Smooth muscle cell (in vitro differentiated cells): ENCODE data around the gene VWA5B2. TPM values are rescaled to one million over a fixed set of nuclear protein-coding genes. Genes with fewer than 3 reads are reported as not detected.

Experiments
- DNase-seq: peaks from one replicate; lab custom pipeline; 2025; ENCODE audit not compliant: unreplicated experiment; lab: John Stamatoyannopoulos, UW
- H2AFZ ChIP-seq: fragments of 200-600 bp; sonication (generic); 2 replicates; pipeline ENCODE4 v1.6.0; 2016; ENCODE audit warnings: antibody characterized with exemption, low read depth, mild to moderate bottlenecking
- H3F3A ChIP-seq: fragments of 200-600 bp; sonication (generic); 2 replicates; pipeline ENCODE4 v1.6.0; 2017; ENCODE audit warnings: antibody characterized with exemption, low read depth
- H3K27ac ChIP-seq: fragments of 200-600 bp; sonication (generic); 2 replicates; pipeline ENCODE4 v1.5.1; 2016; ENCODE audit warnings: low read depth, mild to moderate bottlenecking
- H3K27me3 ChIP-seq: fragments of 200-600 bp; sonication (generic); 2 replicates; pipeline ENCODE4 v1.6.1; 2016; ENCODE audit warnings: low read depth, mild to moderate bottlenecking
- H3K36me3 ChIP-seq: fragments of 200-600 bp; sonication (generic); 2 replicates; pipeline ENCODE4 v1.5.1; 2016; ENCODE audit warnings: low read depth
- H3K4me1 ChIP-seq: fragments of 200-600 bp; sonication (generic); 2 replicates; pipeline ENCODE4 v1.5.1; 2016; ENCODE audit warnings: low read depth
- H3K4me2 ChIP-seq: fragments of 200-600 bp; sonication (generic); 2 replicates; pipeline ENCODE4 v1.6.0; 2016; ENCODE audit warnings: mild to moderate bottlenecking
- H3K4me3 ChIP-seq: fragments of 200-600 bp; sonication (generic); 2 replicates; pipeline ENCODE4 v1.5.1; 2016; ENCODE audit warnings: mild to moderate bottlenecking
- H3K79me2 ChIP-seq: fragments of 200-600 bp; sonication (generic); 2 replicates; pipeline ENCODE4 v1.6.0; 2016; ENCODE audit warnings: low read depth, mild to moderate bottlenecking
- H3K9ac ChIP-seq: fragments of 200-600 bp; sonication (generic); 2 replicates; pipeline ENCODE4 v1.6.0; 2016; ENCODE audit warnings: low read depth
- H3K9me3 ChIP-seq: fragments of 200-600 bp; sonication (generic); replicated peaks from 2 replicates; pipeline ENCODE4 v1.5.1; 2016; ENCODE audit warnings: low read depth
- H4K20me1 ChIP-seq: fragments of 200-600 bp; sonication (generic); 2 replicates; pipeline ENCODE4 v1.6.0; 2016; ENCODE audit warnings: low read depth
- CTCF ChIP-seq: fragments of 200-600 bp; sonication (generic); IDR thresholded peaks from 2 replicates; pipeline ENCODE4 v1.5.1; 2017; ENCODE audit warnings: borderline replicate concordance, mild to moderate bottlenecking, antibody characterized with exemption; ENCODE audit not compliant: insufficient read depth, poor library complexity, severe bottlenecking
- WGBS: methylation state at CpG from one replicate; pipeline ENCODE4 v1.1.7; 2016; ENCODE audit warnings: low lambda C conversion rate; 5-methylcytosine and 5-hydroxymethylcytosine counted together
- polyA plus RNA-seq: library from polyadenylated mRNA; unstranded; fragments of >200 nt; fragmentation: Nextera tagmentation; extraction: Ambion mirVana; gene quantifications from 2 replicates; pipeline ENCODE4 v1.2.1, GENCODE V29; 2016
- total RNA-seq: library from RNA; depleted of rRNA; stranded (reverse); fragments of >200 nt; gene quantifications from 2 replicates; pipeline ENCODE4 v1.2.3, GENCODE V29; 2014

VWA5B2 gene
- total and polyA plus RNA-seq, 2 experiments from 2014 or later = not detected

GRCh38 chr3:184231671-184232070 is 2.3 kb downstream of the VWA5B2 start:
- Histone ChIP-seq H3K9ac (no peak overlapping the region), H3F3A (no peaks in the 10 kb centered on the region), H3K79me2 (no peaks in the 10 kb centered on the region), H3K4me2 (no peak overlapping the region), H3K9me3 (no peaks in the 10 kb centered on the region), H3K27ac (no peak overlapping the region), H2AFZ (no peak overlapping the region), H4K20me1 (no peaks in the 10 kb centered on the region), H3K4me3 (no peak overlapping the region), H3K36me3 (no peaks in the 10 kb centered on the region), H3K27me3 (peaks cover 79% of the 10 kb centered on the region), H3K4me1 (peaks cover 9% of the 10 kb centered on the region)
- no peak for TF ChIP-seq CTCF
- no peak for DNase-seq
- 76% methylated on average over 3 of the region's 3 CpGs for WGBS

- TF ChIP-seq CTCF = no peak
- no peak overlapping the region for H3K4me3 ChIP-seq
- WGBS = 88% methylated on average over 19 of the region's 23 CpGs
- DNase-seq = no peak
- H3K27me3 ChIP-seq = peaks cover 63% of the 10 kb centered on the region
- no peak overlapping the region for H3K4me2 ChIP-seq
- H3K79me2 ChIP-seq = no peaks in the 10 kb centered on the region
- no peaks in the 10 kb centered on the region for H3K9me3 ChIP-seq
- no peak overlapping the region for H3K27ac ChIP-seq
- H3K9ac ChIP-seq = no peak overlapping the region
- H4K20me1 ChIP-seq = no peaks in the 10 kb centered on the region
- H3K4me1 ChIP-seq = peaks cover 9% of the 10 kb centered on the region
- H3K36me3 ChIP-seq = no peaks in the 10 kb centered on the region
- H3F3A ChIP-seq = no peaks in the 10 kb centered on the region
- no peak overlapping the region for H2AFZ ChIP-seq
These were observed 3.9 kb downstream of the VWA5B2 start for GRCh38 chr3:184233127-184233843.

GRCh38 chr3:184234224-184234623 is 4.8 kb downstream of the VWA5B2 start:
- TF ChIP-seq CTCF = no peak
- no peak for DNase-seq
- H3K9me3 ChIP-seq = no peaks in the 10 kb centered on the region
- H3K27ac ChIP-seq = no peak overlapping the region
- no peak overlapping the region for H3K4me2 ChIP-seq
- H2AFZ ChIP-seq = no peak overlapping the region
- H3K4me3 ChIP-seq = no peak overlapping the region
- no peaks in the 10 kb centered on the region for H3F3A ChIP-seq
- H3K36me3 ChIP-seq = no peaks in the 10 kb centered on the region
- peaks cover 9% of the 10 kb centered on the region for H3K4me1 ChIP-seq
- no peak overlapping the region for H3K9ac ChIP-seq
- WGBS = 68% methylated on average over 4 of the region's 4 CpGs
- no peaks in the 10 kb centered on the region for H4K20me1 ChIP-seq
- H3K79me2 ChIP-seq = no peaks in the 10 kb centered on the region
- peaks cover 54% of the 10 kb centered on the region for H3K27me3 ChIP-seq

- Histone ChIP-seq H3K79me2 (no peaks in the 10 kb centered on the region), H2AFZ (no peak overlapping the region), H3K27ac (no peak overlapping the region), H4K20me1 (no peaks in the 10 kb centered on the region), H3K27me3 (peaks cover 48% of the 10 kb centered on the region), H3K4me2 (no peak overlapping the region), H3F3A (no peaks in the 10 kb centered on the region), H3K4me1 (peaks cover 5% of the 10 kb centered on the region), H3K9me3 (no peaks in the 10 kb centered on the region), H3K4me3 (no peak overlapping the region), H3K36me3 (no peaks in the 10 kb centered on the region), H3K9ac (no peak overlapping the region)
- 89% methylated on average over 17 of the region's 19 CpGs for WGBS
- TF ChIP-seq CTCF = no peak
- no peak for DNase-seq
These were observed 5.4 kb downstream of the VWA5B2 start for GRCh38 chr3:184234671-184235380.
